GM21576 (cell line): Measurements from ENCODE around the gene WDFY2.

ENCODE experiments used
- ATAC-seq: cut with Tn5 transposase; IDR thresholded peaks from one replicate; pipeline ENCODE4 v1.9.1; 2021; ENCODE audit warnings: mild to moderate bottlenecking, moderate library complexity; ENCODE audit not compliant: unreplicated experiment

WDFY2 gene

DNA sequence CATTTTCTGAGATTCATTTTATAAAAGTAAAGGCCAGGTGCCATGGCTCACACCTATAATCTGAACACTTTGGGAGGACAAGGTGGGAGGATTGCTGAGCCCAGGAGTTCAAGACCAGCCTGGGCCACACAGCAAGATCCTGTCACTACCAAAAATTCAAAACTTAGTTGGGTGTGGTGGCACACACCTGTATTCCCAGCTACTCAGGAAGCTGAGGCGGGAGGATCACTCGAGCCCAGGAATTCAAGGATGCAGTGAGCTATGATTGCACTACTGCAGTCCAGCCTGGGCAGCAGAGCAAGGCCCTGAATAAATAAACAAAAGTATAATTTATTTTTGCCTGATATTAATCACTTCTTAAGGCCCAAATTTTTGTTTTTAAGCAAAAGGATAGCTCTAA lies 179.2 kb downstream of the WDFY2 start:
- ATAC-seq, result no peak

GRCh38 chr13:51764184-51765141 lies 180.2 kb downstream of the WDFY2 start:
- peak; percentile 86 for ATAC-seq

DNA sequence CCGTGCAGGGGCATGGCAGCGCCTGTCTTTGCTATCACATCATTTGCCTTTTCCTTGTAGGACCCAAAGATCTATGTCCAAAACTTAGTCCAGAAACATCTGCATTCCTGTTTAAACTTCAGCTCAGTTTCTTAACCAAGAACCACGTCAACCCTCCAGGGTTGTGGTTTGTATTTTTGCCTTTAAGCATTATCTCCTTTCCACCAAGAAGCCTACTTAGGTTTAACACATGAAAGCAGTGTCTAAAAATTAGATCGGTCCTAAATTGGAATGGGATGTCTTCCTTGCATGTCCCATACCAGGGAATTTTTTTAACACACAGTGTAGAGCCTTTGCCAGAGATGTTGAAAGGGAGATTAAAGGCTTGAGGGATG lies 180.9 kb downstream of the WDFY2 start:
- ATAC-seq, result no peak

- ATAC-seq, result no peak
Observed at GRCh38 chr13:51767100-51767499, 182.8 kb downstream of the WDFY2 start.

GRCh38 chr13:51768378-51768921 lies 184.2 kb downstream of the WDFY2 start:
- ATAC-seq, result no peak

GRCh38 chr13:51768976-51769375 lies 184.7 kb downstream of the WDFY2 start:
- no peak for ATAC-seq

- no peak for ATAC-seq
Observed at GRCh38 chr13:51769455-51770127, 185.3 kb downstream of the WDFY2 start.

DNA sequence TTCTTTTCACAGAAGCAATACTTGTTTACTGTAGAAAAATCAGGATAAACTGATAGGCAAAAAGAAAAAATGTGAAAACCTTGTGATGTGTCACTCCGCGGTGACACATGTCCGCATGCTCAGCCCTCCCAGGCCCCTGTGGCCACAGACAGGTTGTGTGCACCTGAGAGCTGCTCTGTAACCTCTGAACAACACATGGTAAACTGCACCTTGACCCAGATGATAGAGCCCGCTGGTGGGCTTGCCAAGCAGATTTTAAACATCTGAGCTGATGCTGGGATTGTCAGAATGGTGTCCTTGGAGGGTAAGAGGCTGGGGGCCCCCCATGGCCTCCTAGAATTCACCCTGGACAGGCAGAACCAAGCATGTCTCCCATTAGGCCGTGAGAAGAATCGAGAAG lies 185.9 kb downstream of the WDFY2 start:
- no peak for ATAC-seq

DNA sequence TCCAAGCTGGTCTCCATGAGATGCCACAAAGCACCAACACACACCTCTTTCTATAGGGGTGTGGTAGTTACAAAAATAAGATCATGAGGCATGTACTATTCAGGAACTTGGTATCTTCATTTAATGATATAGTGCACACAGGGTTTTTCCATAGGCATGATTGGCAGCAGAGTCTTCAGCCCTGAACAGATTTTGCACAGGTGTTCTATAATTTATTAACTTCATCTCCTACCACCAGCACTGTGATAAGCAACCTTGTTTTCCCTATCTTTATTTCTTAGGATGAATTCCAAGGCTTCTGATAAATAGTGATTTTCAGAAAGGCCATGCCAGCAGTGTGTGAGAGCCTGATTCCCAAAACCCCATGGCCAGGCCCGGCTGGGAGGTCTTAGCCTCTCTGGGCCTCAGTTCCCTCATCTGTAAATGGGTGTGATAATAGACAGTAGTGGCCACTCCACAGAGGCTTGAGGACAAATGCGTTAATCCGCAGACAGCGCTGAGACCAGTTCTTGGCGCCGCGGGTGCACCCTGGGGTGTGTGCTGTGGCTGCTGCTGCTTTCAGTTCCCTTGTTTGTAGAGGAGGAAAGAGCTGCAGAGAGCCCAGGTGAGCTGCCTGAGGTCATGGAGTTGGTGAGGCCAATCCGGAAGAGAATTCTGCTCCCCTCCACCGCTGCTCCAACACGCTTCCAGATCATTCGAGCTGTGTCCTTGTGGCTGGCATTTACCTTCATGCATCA lies 186.6 kb downstream of the WDFY2 start:
- no peak for ATAC-seq

- no peak for ATAC-seq
Observed at GRCh38 chr13:51771418-51772104, 187.3 kb downstream of the WDFY2 start.

DNA sequence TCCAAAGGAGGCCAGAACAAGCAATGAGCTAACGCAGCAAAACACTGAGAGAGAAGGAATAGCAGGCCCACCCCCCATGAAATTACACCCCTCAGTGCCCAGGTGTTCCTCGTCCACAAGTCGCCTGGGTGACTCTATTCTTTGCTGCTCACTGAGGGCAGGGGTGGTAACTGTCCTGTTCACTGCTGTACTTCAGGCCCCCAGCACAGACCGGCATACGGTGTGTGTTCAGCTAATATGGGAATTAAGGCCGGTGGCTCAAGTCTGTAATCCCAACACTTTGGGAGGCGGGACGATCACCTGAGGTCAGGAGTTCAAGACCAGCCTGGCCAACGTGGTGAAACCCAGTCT lies 187.8 kb downstream of the WDFY2 start:
- no peak for ATAC-seq

- no peak for ATAC-seq
Observed at GRCh38 chr13:51772781-51773180, 188.5 kb downstream of the WDFY2 start.

DNA sequence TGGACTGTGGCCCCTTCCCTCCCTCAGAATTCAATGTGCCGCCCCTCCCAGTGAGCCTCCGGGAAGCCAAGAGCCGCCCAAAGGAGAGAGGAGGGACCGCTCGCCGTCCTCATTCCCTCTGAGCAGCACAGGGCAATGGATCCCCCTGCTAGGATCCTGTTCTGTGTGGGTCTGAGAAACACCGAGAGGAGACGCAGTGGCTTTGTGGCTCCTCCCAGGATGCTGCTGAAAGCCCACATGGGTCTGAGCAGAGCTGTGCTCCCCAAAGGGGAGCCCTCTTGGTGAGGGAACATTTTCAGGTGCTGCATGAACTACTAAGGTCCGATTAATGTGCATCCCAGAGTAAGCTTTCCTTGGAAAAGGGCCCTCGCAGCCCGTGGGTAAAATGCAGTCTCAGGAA lies 189.3 kb downstream of the WDFY2 start:
- no peak for ATAC-seq

- ATAC-seq, result no peak
Observed at GRCh38 chr13:51776179-51776578, 191.9 kb downstream of the WDFY2 start.

DNA sequence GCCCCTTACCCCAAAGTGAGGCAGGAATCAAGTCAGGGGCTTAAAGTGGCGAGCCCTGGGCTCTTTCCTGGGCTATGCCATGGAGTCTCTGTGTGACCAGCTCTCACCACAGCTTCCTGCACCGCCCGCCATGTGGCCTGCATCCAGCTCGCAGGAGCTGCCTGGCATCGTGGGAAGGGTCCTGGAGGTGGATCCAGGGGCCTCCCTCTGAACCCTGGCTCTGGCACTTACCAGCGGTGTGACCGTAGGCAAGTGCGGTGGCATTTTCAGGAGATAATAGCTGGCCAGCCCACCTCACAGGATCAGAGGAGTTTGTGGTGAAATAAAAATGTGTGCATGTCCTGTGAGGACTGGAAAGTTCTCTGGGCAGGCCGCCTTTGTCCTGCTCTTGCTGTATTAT lies 193.7 kb downstream of the WDFY2 start:
- no peak for ATAC-seq

GRCh38 chr13:51778392-51778791 lies 194.1 kb downstream of the WDFY2 start:
- ATAC-seq, result no peak

- no peak for ATAC-seq
Observed at GRCh38 chr13:51780099-51780498, 195.8 kb downstream of the WDFY2 start.

DNA sequence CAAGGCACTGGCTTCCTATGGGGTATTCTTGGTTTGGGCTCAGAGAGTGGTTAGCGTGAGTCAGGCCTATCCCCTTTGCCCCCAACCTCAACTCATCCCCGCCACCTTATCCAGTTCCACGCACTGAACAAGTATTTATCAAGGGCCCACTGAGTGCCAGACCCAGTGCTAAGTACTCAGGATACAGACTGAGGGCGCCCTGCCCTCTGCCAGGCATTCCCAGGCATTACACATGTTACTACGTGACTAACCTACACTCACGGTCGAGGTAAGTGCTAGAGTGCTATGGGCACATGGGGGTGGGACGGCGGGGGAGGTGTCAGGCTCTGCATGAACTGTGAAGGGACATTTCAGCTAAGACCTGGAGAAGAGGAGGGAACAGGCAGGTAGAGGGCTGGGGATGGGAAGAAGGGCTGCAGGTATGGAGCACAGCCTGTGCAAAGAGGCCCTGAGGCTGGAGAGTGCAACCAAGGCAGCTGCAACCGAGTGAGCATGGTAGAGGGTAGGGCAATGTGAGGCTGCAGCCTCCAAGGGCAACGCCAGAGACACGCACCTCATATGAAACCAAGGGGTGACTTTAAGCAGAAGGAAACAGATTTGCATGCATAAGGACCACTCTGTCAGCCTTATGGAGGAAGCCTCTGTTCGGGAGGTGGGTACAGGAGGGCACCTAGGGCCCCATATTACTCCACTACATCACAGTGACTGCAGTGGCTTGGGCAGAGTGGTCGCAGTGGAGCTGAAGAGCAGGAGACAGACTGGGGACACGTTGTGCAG lies 197.2 kb downstream of the WDFY2 start:
- peak; percentile 66 for ATAC-seq

- no peak for ATAC-seq
Observed at GRCh38 chr13:51782026-51782710, 197.9 kb downstream of the WDFY2 start.
